Prostate gland (tissue), 2 donors: Measurements from ENCODE around the gene SIGLEC11.

Source experiments
- POLR2A ChIP-seq: fragments of 450-650 bp; IDR thresholded peaks from one replicate; pipeline ENCODE4 v1.6.1; 2016; ENCODE audit warnings: antibody characterized with exemption, mild to moderate bottlenecking
- TF ChIP-seq, protein P1 (sequence below), 4 experiments: fragments of 200-600 bp in 2 of 4; fragments of 450-650 bp in 2 of 4; sonication (generic) in 2 of 4; IDR thresholded peaks; 1 replicate in 3 of 4; 2 replicates in 1 of 4; pipeline ENCODE4 v1.5.1; 2016 to 2019; ENCODE audit warnings: antibody characterized with exemption in 4 of 4, mild to moderate bottlenecking in 2 of 4, moderate library complexity in 2 of 4

DNA sequence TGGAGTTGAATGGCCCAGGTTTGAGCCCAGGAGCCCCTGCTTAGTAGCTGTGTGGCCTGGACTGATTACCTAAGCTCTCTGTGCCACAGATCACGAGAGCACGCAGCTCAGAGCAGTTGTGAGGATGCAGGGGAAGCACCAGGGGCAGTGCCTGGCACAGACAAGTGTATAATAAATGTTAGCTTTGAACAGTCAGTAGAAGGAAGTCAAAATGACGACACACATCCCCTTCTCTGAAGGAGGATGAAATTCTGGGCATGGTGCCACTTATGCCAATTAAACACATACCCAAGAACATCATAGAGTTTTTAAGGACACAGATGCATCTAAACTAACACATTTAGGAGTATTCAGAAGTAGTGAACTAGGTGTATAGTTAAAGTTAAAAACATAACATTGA, 24.9 kb upstream of the SIGLEC11 start:
- TF ChIP-seq, protein P1, sequence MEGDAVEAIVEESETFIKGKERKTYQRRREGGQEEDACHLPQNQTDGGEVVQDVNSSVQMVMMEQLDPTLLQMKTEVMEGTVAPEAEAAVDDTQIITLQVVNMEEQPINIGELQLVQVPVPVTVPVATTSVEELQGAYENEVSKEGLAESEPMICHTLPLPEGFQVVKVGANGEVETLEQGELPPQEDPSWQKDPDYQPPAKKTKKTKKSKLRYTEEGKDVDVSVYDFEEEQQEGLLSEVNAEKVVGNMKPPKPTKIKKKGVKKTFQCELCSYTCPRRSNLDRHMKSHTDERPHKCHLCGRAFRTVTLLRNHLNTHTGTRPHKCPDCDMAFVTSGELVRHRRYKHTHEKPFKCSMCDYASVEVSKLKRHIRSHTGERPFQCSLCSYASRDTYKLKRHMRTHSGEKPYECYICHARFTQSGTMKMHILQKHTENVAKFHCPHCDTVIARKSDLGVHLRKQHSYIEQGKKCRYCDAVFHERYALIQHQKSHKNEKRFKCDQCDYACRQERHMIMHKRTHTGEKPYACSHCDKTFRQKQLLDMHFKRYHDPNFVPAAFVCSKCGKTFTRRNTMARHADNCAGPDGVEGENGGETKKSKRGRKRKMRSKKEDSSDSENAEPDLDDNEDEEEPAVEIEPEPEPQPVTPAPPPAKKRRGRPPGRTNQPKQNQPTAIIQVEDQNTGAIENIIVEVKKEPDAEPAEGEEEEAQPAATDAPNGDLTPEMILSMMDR (IDR thresholded peaks at IDR 0.05), result no peak
- no peak for TF ChIP-seq POLR2A
